Colonic mucosa (tissue), 4 donors: ENCODE results near the gene CORO1C. TPM values are rescaled to one million over a fixed set of nuclear protein-coding genes. Genes with fewer than 3 reads are reported as not detected.

Source experiments
- DNase-seq: peaks from one replicate; pipeline ENCODE4 v3.0.0-alpha.2; 2020
- H3K27ac ChIP-seq: fragments of 200-600 bp; one replicate; pipeline ENCODE4 v1.8.0; 2021
- H3K27me3 ChIP-seq: fragments of 200-600 bp; one replicate; pipeline ENCODE4 v1.8.0; 2021
- H3K36me3 ChIP-seq: fragments of 200-600 bp; one replicate; pipeline ENCODE4 v1.8.0; 2021
- H3K4me1 ChIP-seq: fragments of 200-600 bp; one replicate; pipeline ENCODE4 v1.8.0; 2021; ENCODE audit warnings: mild to moderate bottlenecking
- H3K4me3 ChIP-seq: fragments of 200-600 bp; one replicate; pipeline ENCODE4 v1.8.0; 2021
- H3K9ac ChIP-seq, 2 donors: one replicate each; pipeline ENCODE4 v1.7.0; 2013; ENCODE audit warnings: control low read depth in 2 of 2, low read depth in 2 of 2, low read length in 2 of 2
- H3K9me3 ChIP-seq: fragments of 200-600 bp; one replicate; pipeline ENCODE4 v1.8.0; 2021
- CTCF ChIP-seq: fragments of 200-600 bp; IDR thresholded peaks from one replicate; pipeline ENCODE4 v1.8.0; 2022; ENCODE audit warnings: antibody characterized with exemption, mild to moderate bottlenecking
- intact Hi-C: fragments of 100-400 bp; cut with DNase I; formaldehyde crosslinking; loops from one replicate; pipeline ENCODE4 v1.14.1; 2022
- total RNA-seq, 2 donors: library from RNA; stranded (reverse); fragmentation: NEBNext Ultra II Directional in 1 of 2; extraction: Animal tissue kit (Norgen Biotek cat#: 25700) in 1 of 2; gene quantifications; one replicate each; pipeline ENCODE4 v1.2.1, GENCODE V29; 2021
- donor health status: healthy.
- donor health status: DM: no; HTN: no; CAD: no.
- donor health status: DM: no; HTN: no; CAD: no.

CORO1C gene
- total RNA-seq, 2 donors from 2014 or later = 112 to 166 TPM

- Histone ChIP-seq H3K27ac (peak overlapping the region; percentile 56), H3K4me3 (peak overlapping the region; percentile 11), H3K9ac (no peak overlapping the region), H3K27me3 (no peaks in the 10 kb centered on the region), H3K4me1 (no peaks in the 10 kb centered on the region), H3K9me3 (no peaks in the 10 kb centered on the region), H3K36me3 (no peaks in the 10 kb centered on the region)
- no peak for TF ChIP-seq CTCF
- intact Hi-C loops = no loop called here
- no peak for DNase-seq
Observed at GRCh38 chr12:108629151-108629550, 102.2 kb downstream of the CORO1C start.

DNA sequence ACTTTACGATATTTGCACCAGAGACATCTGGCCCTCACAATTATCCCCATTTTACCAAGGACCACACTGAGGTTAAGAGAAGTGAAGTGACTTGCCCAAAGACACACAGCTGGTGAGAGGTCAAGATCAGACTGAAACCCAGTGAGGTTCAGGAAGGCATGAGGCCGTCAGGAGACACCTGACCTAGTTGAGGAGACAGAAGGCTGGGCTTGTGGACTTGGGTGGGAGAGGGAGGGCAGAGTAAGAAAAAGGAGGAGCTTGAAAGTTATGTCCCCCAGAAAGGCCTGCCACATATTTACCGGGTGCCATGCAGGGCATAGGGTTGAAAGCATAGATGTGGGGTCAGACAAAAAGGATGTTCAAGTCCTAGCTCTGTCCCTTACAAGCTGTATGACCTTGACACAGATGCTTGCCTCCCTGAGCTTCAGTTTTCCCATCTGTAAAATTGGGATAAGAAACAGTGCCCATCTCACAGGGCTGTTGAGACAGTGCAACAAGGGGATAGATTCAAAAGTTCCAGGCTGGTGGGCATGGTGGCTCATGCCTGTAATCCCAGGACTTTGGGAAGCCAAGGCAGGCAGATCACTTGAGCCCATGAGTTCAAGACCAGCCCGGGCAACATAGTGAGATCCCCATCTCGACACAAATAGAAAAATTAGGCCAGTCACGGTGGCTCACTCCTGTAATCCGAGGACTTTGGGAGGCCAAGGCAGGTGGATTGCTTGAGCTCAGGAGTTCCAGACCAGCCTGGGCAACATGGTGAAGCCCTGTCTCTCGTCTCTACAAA lies 104.0 kb downstream of the CORO1C start:
- Histone ChIP-seq H3K9ac (no peak overlapping the region), H3K4me3 (no peak overlapping the region), H3K27ac (no peak overlapping the region), H3K36me3 (no peaks in the 10 kb centered on the region), H3K27me3 (no peaks in the 10 kb centered on the region), H3K9me3 (no peaks in the 10 kb centered on the region), H3K4me1 (no peaks in the 10 kb centered on the region)
- TF ChIP-seq CTCF = no peak
- intact Hi-C loops = no loop called here
- no peak for DNase-seq

GRCh38 chr12:108625228-108625627 lies 106.1 kb downstream of the CORO1C start:
- no peaks in the 10 kb centered on the region for H3K4me1 ChIP-seq
- intact Hi-C loops = no loop called here
- H3K27ac ChIP-seq = no peak overlapping the region
- H3K9me3 ChIP-seq = no peaks in the 10 kb centered on the region
- TF ChIP-seq CTCF = no peak
- H3K4me3 ChIP-seq = no peak overlapping the region
- no peak overlapping the region for H3K9ac ChIP-seq
- DNase-seq = no peak
- H3K27me3 ChIP-seq = no peaks in the 10 kb centered on the region
- H3K36me3 ChIP-seq = no peaks in the 10 kb centered on the region

GRCh38 chr12:108623577-108623976 lies 107.7 kb downstream of the CORO1C start:
- Histone ChIP-seq H3K36me3 (no peaks in the 10 kb centered on the region), H3K27ac (no peak overlapping the region), H3K4me1 (no peaks in the 10 kb centered on the region), H3K4me3 (no peak overlapping the region), H3K27me3 (no peaks in the 10 kb centered on the region), H3K9ac (no peak overlapping the region), H3K9me3 (no peaks in the 10 kb centered on the region)
- intact Hi-C loops = no loop called here
- TF ChIP-seq CTCF = no peak
- no peak for DNase-seq

DNA sequence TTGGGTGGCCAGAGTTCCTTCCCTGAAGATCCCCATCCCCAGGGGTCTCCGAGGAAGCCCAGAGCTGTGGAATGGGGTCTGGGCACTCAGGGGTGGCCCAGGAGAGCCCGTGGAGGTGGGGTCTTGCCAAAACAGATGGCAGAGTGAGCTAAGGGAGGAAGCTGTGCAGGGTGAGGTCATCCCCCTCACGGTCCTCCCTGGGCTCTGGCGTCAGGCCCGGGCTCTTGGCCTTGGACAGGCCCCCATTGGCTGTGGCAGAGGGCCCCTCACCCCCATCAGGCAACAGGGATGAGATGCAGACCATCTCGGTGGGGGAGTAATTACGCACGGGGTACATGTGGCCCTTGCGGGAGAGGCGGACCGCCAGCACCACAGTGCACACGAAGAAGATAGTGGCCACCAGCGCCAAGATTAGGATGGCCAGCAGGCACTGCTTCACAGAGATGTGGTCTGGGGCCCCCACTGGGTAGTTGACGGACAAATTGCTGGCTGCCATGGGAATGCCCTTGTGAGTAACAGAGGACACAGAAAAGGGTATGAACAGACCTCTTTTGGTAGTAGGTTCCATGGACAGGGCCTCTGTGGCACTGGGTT lies 108.3 kb downstream of the CORO1C start:
- TF ChIP-seq CTCF = no peak
- Histone ChIP-seq H3K9ac (no peak overlapping the region), H3K36me3 (no peaks in the 10 kb centered on the region), H3K4me1 (no peaks in the 10 kb centered on the region), H3K9me3 (no peaks in the 10 kb centered on the region), H3K27ac (no peak overlapping the region), H3K27me3 (no peaks in the 10 kb centered on the region), H3K4me3 (no peak overlapping the region)
- DNase-seq = no peak
- intact Hi-C loops = no loop called here
